Neural cell (in vitro differentiated cells): ENCODE data around the gene PRDX6. TPM values are rescaled to one million over a fixed set of nuclear protein-coding genes. Genes with fewer than 3 reads are reported as not detected.
"Not testable (repeated sequence)": the region's sequence is repeated elsewhere in the genome, so short reads cannot be mapped to it uniquely, and the experiment has no call there.

Source experiments
- H2AFZ ChIP-seq: fragments of 200-600, 300-800 bp; sonication (generic), shearing (Covaris generic); 2 replicates; pipeline ENCODE4 v1.6.0; 2014; ENCODE audit warnings: low read depth, mild to moderate bottlenecking, antibody characterized with exemption, low read length, moderate library complexity
- H3F3A ChIP-seq: fragments of 200-600 bp; shearing (Covaris generic); 2 replicates; pipeline ENCODE4 v1.6.1; 2016; ENCODE audit warnings: mild to moderate bottlenecking, moderate library complexity, mixed read lengths, antibody characterized with exemption, low read length; ENCODE audit not compliant: insufficient read depth, poor library complexity, severe bottlenecking
- H3K27ac ChIP-seq: fragments of 200-600, 300-800 bp; sonication (generic), shearing (Covaris generic); 2 replicates; pipeline ENCODE4 v1.5.1; 2014; ENCODE audit warnings: mild to moderate bottlenecking, low read length, moderate library complexity
- H3K27me3 ChIP-seq: fragments of 300-800, 200-600 bp; sonication (generic), shearing (Covaris generic); 2 replicates; pipeline ENCODE4 v1.6.0; 2014; ENCODE audit warnings: mild to moderate bottlenecking, low read depth, low read length, moderate library complexity; ENCODE audit not compliant: insufficient read depth
- H3K36me3 ChIP-seq: fragments of 300-800, 200-600 bp; sonication (generic), shearing (Covaris generic); 2 replicates; pipeline ENCODE4 v1.5.1; 2014; ENCODE audit warnings: mild to moderate bottlenecking, antibody characterized with exemption, low read length, moderate library complexity; ENCODE audit not compliant: insufficient read depth
- H3K4me2 ChIP-seq: fragments of 300-800, 200-600 bp; sonication (generic), shearing (Covaris generic); 2 replicates; pipeline ENCODE4 v1.6.0; 2014; ENCODE audit warnings: mild to moderate bottlenecking, low read length
- H3K4me3 ChIP-seq: fragments of 300-800, 200-600 bp; sonication (generic), shearing (Covaris generic); 2 replicates; pipeline ENCODE4 v1.5.1; 2014; ENCODE audit warnings: mild to moderate bottlenecking, low read length, moderate library complexity
- H3K79me2 ChIP-seq: fragments of 200-600 bp; shearing (Covaris generic); replicated peaks from 2 replicates; pipeline ENCODE4 v1.6.0; 2014; ENCODE audit warnings: mild to moderate bottlenecking, low read length, moderate library complexity; ENCODE audit not compliant: insufficient read depth
- H3K9ac ChIP-seq: fragments of 300-800, 200-600 bp; sonication (generic), shearing (Covaris generic); 2 replicates; pipeline ENCODE4 v1.6.1; 2016; ENCODE audit warnings: mild to moderate bottlenecking, low read length, mixed read lengths
- H3K9me2 ChIP-seq: fragments of 200-600 bp; shearing (Covaris generic); 2 replicates; pipeline ENCODE4 v1.6.1; 2016; ENCODE audit warnings: mild to moderate bottlenecking, low read length, mixed read lengths; ENCODE audit not compliant: insufficient read depth
- H3K9me3 ChIP-seq: fragments of 200-600, 300-800 bp; sonication (generic), shearing (Covaris generic); 2 replicates; pipeline ENCODE4 v1.6.1; 2016; ENCODE audit warnings: mild to moderate bottlenecking, mixed run types, low read length, moderate library complexity, mixed read lengths
- H4K20me1 ChIP-seq: fragments of 200-600 bp; shearing (Covaris generic); 2 replicates; pipeline ENCODE4 v1.6.1; 2016; ENCODE audit warnings: mild to moderate bottlenecking, mixed run types; ENCODE audit not compliant: insufficient read depth
- EP300 ChIP-seq: fragments of 450-650 bp; conservative IDR thresholded peaks from 2 replicates; pipeline ENCODE4 v1.6.1; 2014; ENCODE audit warnings: antibody characterized with exemption, mild to moderate bottlenecking, moderate library complexity; ENCODE audit not compliant: poor library complexity, severe bottlenecking
- EZH2 ChIP-seq: fragments of 200-600, 300-800 bp; shearing (Covaris generic), sonication (generic); IDR thresholded peaks from 2 replicates; pipeline ENCODE4 v1.6.1; 2014; ENCODE audit warnings: antibody characterized with exemption, low read length, borderline replicate concordance, mild to moderate bottlenecking; ENCODE audit not compliant: insufficient read depth, poor library complexity, severe bottlenecking
- MXI1 ChIP-seq: fragments of 450-650 bp; conservative IDR thresholded peaks from 2 replicates; pipeline ENCODE4 v1.6.1; 2014; ENCODE audit warnings: antibody characterized with exemption, mild to moderate bottlenecking; ENCODE audit not compliant: poor library complexity, severe bottlenecking
- POLR2AphosphoS5 ChIP-seq: IDR thresholded peaks from 2 replicates; pipeline ENCODE4 v1.6.1; 2012
- RAD21 ChIP-seq: fragments of 450-650 bp; conservative IDR thresholded peaks from 2 replicates; pipeline ENCODE4 v1.6.1; 2014; ENCODE audit warnings: antibody characterized with exemption, mild to moderate bottlenecking, moderate library complexity
- SMC3 ChIP-seq: fragments of 450-650 bp; conservative IDR thresholded peaks from 2 replicates; pipeline ENCODE4 v1.6.1; 2014; ENCODE audit warnings: antibody characterized with exemption, mild to moderate bottlenecking, moderate library complexity; ENCODE audit not compliant: poor library complexity
- TAF1 ChIP-seq: IDR thresholded peaks from 2 replicates; pipeline ENCODE4 v1.6.1; 2012; ENCODE audit warnings: low read depth
- polyA plus RNA-seq: library from polyadenylated mRNA; depleted of rRNA; stranded (reverse); fragments of >200 nt; gene quantifications from 2 replicates; pipeline ENCODE4 v1.2.3, GENCODE V29; 2014
- TF ChIP-seq, protein P1 (sequence below): fragments of 450-650 bp; IDR thresholded peaks from 2 replicates; pipeline ENCODE4 v1.5.1; 2014; ENCODE audit warnings: antibody characterized with exemption, mild to moderate bottlenecking, moderate library complexity; ENCODE audit not compliant: poor library complexity, severe bottlenecking
- TF ChIP-seq, protein P2 (sequence below): IDR thresholded peaks from 2 replicates; pipeline ENCODE4 v1.6.1; 2012; ENCODE audit warnings: borderline replicate concordance

Gene PRDX6
- polyA plus RNA-seq, 1 donor from 2014 or later = 118 TPM

- H3K9me2 ChIP-seq = no peaks in the 10 kb centered on the region
Observed at GRCh38 chr1:173508541-173508940, 31.4 kb downstream of the PRDX6 start.

DNA sequence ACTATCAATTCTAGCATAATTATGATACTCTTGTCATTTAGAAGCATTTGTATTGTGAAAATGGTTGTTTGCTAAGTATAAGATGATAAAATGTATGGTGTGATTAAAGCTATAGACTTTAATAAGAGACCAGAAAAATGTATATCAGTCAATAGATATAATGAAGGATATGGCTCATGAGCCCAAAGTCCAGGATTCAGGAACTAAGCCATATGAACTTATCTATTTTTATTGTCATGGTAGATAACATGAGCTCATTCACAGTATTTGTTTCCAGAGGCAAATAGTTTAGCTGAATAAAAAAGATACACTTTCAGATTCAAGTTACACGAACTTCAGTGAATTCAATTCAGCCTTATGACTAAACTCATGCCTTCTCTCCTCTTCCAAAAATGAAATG is 32.7 kb downstream of the PRDX6 start:
- no peaks in the 10 kb centered on the region for H3K27me3 ChIP-seq
- no peaks in the 10 kb centered on the region for H3K9me3 ChIP-seq
- no peak overlapping the region for H3K4me3 ChIP-seq
- H3K79me2 ChIP-seq = no peaks in the 10 kb centered on the region
- no peaks in the 10 kb centered on the region for H3F3A ChIP-seq
- H2AFZ ChIP-seq = no peak overlapping the region
- H3K9ac ChIP-seq = no peak overlapping the region
- no peak for TF ChIP-seq TAF1
- TF ChIP-seq RAD21 = no peak
- no peak for TF ChIP-seq EZH2
- TF ChIP-seq POLR2AphosphoS5 = no peak
- H3K36me3 ChIP-seq = no peaks in the 10 kb centered on the region
- no peaks in the 10 kb centered on the region for H3K9me2 ChIP-seq
- H4K20me1 ChIP-seq = no peaks in the 10 kb centered on the region
- H3K27ac ChIP-seq = no peak overlapping the region
- H3K4me2 ChIP-seq = no peak overlapping the region

More at GRCh38 chr1:173508541-173508940, 31.4 kb downstream of the PRDX6 start:
- Histone ChIP-seq H3K27ac (no peak overlapping the region), H3K36me3 (no peaks in the 10 kb centered on the region), H3K27me3 (no peaks in the 10 kb centered on the region), H3K9me3 (no peaks in the 10 kb centered on the region), H2AFZ (no peak overlapping the region), H3K4me3 (no peak overlapping the region), H3K9ac (no peak overlapping the region), H3K79me2 (no peaks in the 10 kb centered on the region), H3K4me2 (no peak overlapping the region), H4K20me1 (no peaks in the 10 kb centered on the region), H3F3A (no peaks in the 10 kb centered on the region)
- TF ChIP-seq EP300 (no peak), MXI1 (no peak), EZH2 (no peak), TAF1 (no peak)

- not testable (repeated sequence) for H3F3A ChIP-seq, H3K27ac ChIP-seq, H3K79me2 ChIP-seq, H3K9ac ChIP-seq, H3K4me2 ChIP-seq, H2AFZ ChIP-seq, H4K20me1 ChIP-seq, H3K4me3 ChIP-seq, H3K36me3 ChIP-seq, H3K9me2 ChIP-seq, H3K9me3 ChIP-seq, H3K27me3 ChIP-seq
Observed at GRCh38 chr1:173514503-173514902, 37.4 kb downstream of the PRDX6 start.

GRCh38 chr1:173520799-173521198 is 43.7 kb downstream of the PRDX6 start:
- Histone ChIP-seq H3F3A (no peaks in the 10 kb centered on the region), H3K27me3 (no peaks in the 10 kb centered on the region), H3K4me3 (no peak overlapping the region), H3K27ac (no peak overlapping the region), H2AFZ (no peak overlapping the region), H4K20me1 (no peaks in the 10 kb centered on the region), H3K4me2 (no peak overlapping the region), H3K9me3 (no peaks in the 10 kb centered on the region), H3K79me2 (no peaks in the 10 kb centered on the region), H3K9me2 (no peaks in the 10 kb centered on the region), H3K36me3 (no peaks in the 10 kb centered on the region), H3K9ac (no peak overlapping the region)
- TF ChIP-seq RAD21 (no peak), EP300 (no peak), MXI1 (no peak), SMC3 (no peak), TAF1 (no peak), POLR2AphosphoS5 (no peak), EZH2 (no peak)
- TF ChIP-seq, protein P1, sequence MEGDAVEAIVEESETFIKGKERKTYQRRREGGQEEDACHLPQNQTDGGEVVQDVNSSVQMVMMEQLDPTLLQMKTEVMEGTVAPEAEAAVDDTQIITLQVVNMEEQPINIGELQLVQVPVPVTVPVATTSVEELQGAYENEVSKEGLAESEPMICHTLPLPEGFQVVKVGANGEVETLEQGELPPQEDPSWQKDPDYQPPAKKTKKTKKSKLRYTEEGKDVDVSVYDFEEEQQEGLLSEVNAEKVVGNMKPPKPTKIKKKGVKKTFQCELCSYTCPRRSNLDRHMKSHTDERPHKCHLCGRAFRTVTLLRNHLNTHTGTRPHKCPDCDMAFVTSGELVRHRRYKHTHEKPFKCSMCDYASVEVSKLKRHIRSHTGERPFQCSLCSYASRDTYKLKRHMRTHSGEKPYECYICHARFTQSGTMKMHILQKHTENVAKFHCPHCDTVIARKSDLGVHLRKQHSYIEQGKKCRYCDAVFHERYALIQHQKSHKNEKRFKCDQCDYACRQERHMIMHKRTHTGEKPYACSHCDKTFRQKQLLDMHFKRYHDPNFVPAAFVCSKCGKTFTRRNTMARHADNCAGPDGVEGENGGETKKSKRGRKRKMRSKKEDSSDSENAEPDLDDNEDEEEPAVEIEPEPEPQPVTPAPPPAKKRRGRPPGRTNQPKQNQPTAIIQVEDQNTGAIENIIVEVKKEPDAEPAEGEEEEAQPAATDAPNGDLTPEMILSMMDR = no peak
- TF ChIP-seq, protein P2, sequence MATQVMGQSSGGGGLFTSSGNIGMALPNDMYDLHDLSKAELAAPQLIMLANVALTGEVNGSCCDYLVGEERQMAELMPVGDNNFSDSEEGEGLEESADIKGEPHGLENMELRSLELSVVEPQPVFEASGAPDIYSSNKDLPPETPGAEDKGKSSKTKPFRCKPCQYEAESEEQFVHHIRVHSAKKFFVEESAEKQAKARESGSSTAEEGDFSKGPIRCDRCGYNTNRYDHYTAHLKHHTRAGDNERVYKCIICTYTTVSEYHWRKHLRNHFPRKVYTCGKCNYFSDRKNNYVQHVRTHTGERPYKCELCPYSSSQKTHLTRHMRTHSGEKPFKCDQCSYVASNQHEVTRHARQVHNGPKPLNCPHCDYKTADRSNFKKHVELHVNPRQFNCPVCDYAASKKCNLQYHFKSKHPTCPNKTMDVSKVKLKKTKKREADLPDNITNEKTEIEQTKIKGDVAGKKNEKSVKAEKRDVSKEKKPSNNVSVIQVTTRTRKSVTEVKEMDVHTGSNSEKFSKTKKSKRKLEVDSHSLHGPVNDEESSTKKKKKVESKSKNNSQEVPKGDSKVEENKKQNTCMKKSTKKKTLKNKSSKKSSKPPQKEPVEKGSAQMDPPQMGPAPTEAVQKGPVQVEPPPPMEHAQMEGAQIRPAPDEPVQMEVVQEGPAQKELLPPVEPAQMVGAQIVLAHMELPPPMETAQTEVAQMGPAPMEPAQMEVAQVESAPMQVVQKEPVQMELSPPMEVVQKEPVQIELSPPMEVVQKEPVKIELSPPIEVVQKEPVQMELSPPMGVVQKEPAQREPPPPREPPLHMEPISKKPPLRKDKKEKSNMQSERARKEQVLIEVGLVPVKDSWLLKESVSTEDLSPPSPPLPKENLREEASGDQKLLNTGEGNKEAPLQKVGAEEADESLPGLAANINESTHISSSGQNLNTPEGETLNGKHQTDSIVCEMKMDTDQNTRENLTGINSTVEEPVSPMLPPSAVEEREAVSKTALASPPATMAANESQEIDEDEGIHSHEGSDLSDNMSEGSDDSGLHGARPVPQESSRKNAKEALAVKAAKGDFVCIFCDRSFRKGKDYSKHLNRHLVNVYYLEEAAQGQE = no peak
